Upper lobe of right lung (tissue), 1 donor: ENCODE results near the gene IMPA2. TPM values are rescaled to one million over a fixed set of nuclear protein-coding genes. Genes with fewer than 3 reads are reported as not detected.

Experiments
- ATAC-seq: fragments of 200-7000 bp; cut with Tn5 transposase; one replicate; pipeline ENCODE4 v1.9.1; 2020; ENCODE audit warnings: mild to moderate bottlenecking, moderate library complexity
- DNase-seq: peaks from one replicate; pipeline ENCODE4 v3.0.0-alpha.2; 2020
- H3K27ac ChIP-seq: fragments of 200-600 bp; one replicate; pipeline ENCODE4 v1.8.0; 2022
- H3K27me3 ChIP-seq: fragments of 200-600 bp; one replicate; pipeline ENCODE4 v1.8.0; 2022; ENCODE audit warnings: mild to moderate bottlenecking
- H3K36me3 ChIP-seq: fragments of 200-600 bp; one replicate; pipeline ENCODE4 v1.8.0; 2022
- H3K4me1 ChIP-seq: fragments of 200-600 bp; one replicate; pipeline ENCODE4 v1.8.0; 2022
- H3K4me3 ChIP-seq: fragments of 200-600 bp; one replicate; pipeline ENCODE4 v1.8.0; 2022; ENCODE audit warnings: mild to moderate bottlenecking
- H3K9me3 ChIP-seq: fragments of 200-600 bp; one replicate; pipeline ENCODE4 v1.8.0; 2022
- CTCF ChIP-seq: fragments of 200-600 bp; IDR thresholded peaks from one replicate; pipeline ENCODE4 v1.8.0; 2022; ENCODE audit warnings: antibody characterized with exemption
- intact Hi-C: fragments of 100-400 bp; cut with DNase I; formaldehyde crosslinking; loops from one replicate; pipeline ENCODE4 v1.11.0; 2022
- total RNA-seq: library from RNA; stranded (reverse); fragmentation: NEBNext Ultra II Directional; extraction: Animal tissue kit (Norgen Biotek cat#: 25700); gene quantifications from one replicate; pipeline ENCODE4 v1.2.1, GENCODE V29; 2021
- donor health status: DM: no; HTN: yes; CAD: no; lungs with severe emphysema.

Gene IMPA2
- total RNA-seq, 1 donor from 2014 or later, result 54.6 TPM

- intact Hi-C loops, result no loop called here
- H3K4me1 ChIP-seq, result no peaks in the 10 kb centered on the region
- TF ChIP-seq CTCF, result no peak
- no peak overlapping the region for H3K4me3 ChIP-seq
- no peaks in the 10 kb centered on the region for H3K9me3 ChIP-seq
- ATAC-seq, result peak; percentile 19
- H3K27me3 ChIP-seq, result no peaks in the 10 kb centered on the region
- H3K36me3 ChIP-seq, result no peaks in the 10 kb centered on the region
- DNase-seq, result no peak
- no peak overlapping the region for H3K27ac ChIP-seq
Observed at GRCh38 chr18:12049978-12050811, 68.9 kb downstream of the IMPA2 start.

DNA sequence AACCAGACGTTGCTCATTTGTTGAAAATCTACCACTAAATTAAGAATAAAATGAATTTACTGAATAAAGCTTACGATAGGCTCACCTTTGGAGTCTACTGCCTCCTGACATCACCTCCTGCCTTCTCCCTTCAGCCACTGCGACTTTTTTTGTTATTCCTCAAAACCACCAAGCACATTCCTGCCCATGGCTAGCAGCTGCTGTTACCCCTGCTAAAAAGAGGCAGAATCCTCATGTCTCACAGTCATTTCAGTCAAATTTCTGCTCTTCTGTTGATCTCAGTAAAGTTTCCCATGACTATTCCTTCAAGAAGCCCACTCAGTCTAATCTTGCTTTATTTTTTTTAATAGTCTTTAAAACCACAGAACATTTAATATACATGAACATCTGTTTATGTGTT is 71.6 kb downstream of the IMPA2 start:
- no peak for TF ChIP-seq CTCF
- intact Hi-C loops, result no loop called here
- H3K4me3 ChIP-seq, result no peak overlapping the region
- H3K27ac ChIP-seq, result no peak overlapping the region
- ATAC-seq, result no peak
- H3K36me3 ChIP-seq, result no peaks in the 10 kb centered on the region
- no peaks in the 10 kb centered on the region for H3K27me3 ChIP-seq
- H3K4me1 ChIP-seq, result no peaks in the 10 kb centered on the region
- DNase-seq, result no peak
- no peaks in the 10 kb centered on the region for H3K9me3 ChIP-seq

GRCh38 chr18:12053289-12053688 is 72.0 kb downstream of the IMPA2 start:
- intact Hi-C loops, result no loop called here
- DNase-seq (no peak), ATAC-seq (peak; percentile 72)
- H3K27ac ChIP-seq, result no peak overlapping the region
- no peaks in the 10 kb centered on the region for H3K36me3 ChIP-seq
- H3K4me3 ChIP-seq, result no peak overlapping the region
- H3K27me3 ChIP-seq, result no peaks in the 10 kb centered on the region
- TF ChIP-seq CTCF, result no peak
- H3K9me3 ChIP-seq, result no peaks in the 10 kb centered on the region
- no peaks in the 10 kb centered on the region for H3K4me1 ChIP-seq

DNA sequence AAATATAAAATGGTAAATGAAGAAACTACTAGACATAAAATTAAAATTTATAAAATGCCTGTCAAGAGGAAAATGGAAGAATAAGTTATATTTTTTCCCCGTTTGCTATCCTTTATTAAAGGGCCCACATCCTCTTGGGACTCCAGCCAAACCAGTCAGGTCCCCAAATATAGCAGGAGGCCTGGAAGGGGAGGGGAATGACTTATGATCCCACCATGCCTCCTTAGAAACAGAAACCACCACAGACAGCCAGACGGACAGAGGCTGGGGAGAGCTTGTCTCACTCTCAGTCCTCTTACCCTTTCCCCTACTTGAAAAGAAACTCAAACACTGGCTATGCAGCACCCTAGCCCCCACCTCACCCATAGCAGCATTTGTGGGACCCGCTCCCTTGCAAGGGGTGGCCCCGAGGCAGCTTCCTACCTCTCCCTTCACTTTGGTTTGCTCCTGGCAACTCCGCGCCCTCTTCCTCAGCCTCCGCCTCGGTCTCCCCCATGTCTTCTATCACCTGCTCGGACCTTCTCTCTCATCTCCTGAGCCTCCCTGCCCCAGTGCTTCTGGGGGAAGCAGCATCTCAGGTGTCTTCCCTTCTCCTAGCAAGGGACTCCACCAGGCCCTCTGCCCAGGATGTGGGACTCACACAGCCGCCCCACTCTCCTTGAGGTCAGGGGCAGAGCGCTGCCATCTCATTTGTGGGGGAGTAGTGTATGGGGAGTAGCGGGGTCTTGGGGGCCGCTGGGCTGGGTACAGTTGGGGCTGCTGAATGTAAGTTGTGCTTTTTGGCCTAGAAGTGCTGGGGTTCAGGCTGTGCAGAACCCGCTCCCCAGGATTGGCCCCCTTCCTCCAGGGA is 75.0 kb downstream of the IMPA2 start:
- Histone ChIP-seq H3K9me3 (no peaks in the 10 kb centered on the region), H3K36me3 (no peaks in the 10 kb centered on the region), H3K4me3 (no peak overlapping the region), H3K27me3 (no peaks in the 10 kb centered on the region), H3K4me1 (no peaks in the 10 kb centered on the region), H3K27ac (no peak overlapping the region)
- DNase-seq, result no peak
- intact Hi-C loops, result no loop called here
- no peak for TF ChIP-seq CTCF
- peak; percentile 16 for ATAC-seq

- H3K9me3 ChIP-seq, result no peaks in the 10 kb centered on the region
- H3K4me3 ChIP-seq, result no peak overlapping the region
- no peak overlapping the region for H3K27ac ChIP-seq
- no peak for DNase-seq
- no peaks in the 10 kb centered on the region for H3K36me3 ChIP-seq
- no peak for TF ChIP-seq CTCF
- no peaks in the 10 kb centered on the region for H3K27me3 ChIP-seq
- no peaks in the 10 kb centered on the region for H3K4me1 ChIP-seq
- intact Hi-C loops, result no loop called here
- no peak for ATAC-seq
Observed at GRCh38 chr18:12056884-12057402, 75.6 kb downstream of the IMPA2 start.
